Panc1 (cell line): Measurements from ENCODE around the gene OR2F2. TPM values are rescaled to one million over a fixed set of nuclear protein-coding genes. Genes with fewer than 3 reads are reported as not detected.

Experiments used
- ATAC-seq: fragments of 200-7000 bp; cut with Tn5 transposase; 2 replicates; pipeline ENCODE4 v1.9.1; 2020; ENCODE audit warnings: mild to moderate bottlenecking, moderate library complexity
- BruUV-seq: library from RNA; stranded (reverse); fragments of 400-500 nt; replicated peaks from 2 replicates; lab custom pipeline; 2021; lab: Mats Ljungman, UMichigan
- CTCF ChIA-PET: fragments of 300-600 bp; sonication (Branson Sonifier 250); formaldehyde crosslinking; loops from one replicate; lab custom pipeline; 2022; ENCODE audit warnings: antibody characterized with exemption; lab: Charles Lee
- POLR2A ChIA-PET: fragments of 300-600 bp; sonication (Branson Sonifier 250); formaldehyde crosslinking; loops from one replicate; lab custom pipeline; 2022; ENCODE audit warnings: antibody characterized with exemption; lab: Charles Lee
- DNase-seq: peaks from one replicate; pipeline ENCODE4 v3.0.0-alpha.2; 2010; ENCODE audit warnings: low read depth, low spot score
- H3K27ac ChIP-seq: 2 replicates; pipeline ENCODE4 v1.5.1; 2011; ENCODE audit warnings: mild to moderate bottlenecking, low read length, inconsistent platforms
- H3K27me3 ChIP-seq: fragments of 200-500 bp; sonication (Bioruptor generic); 2 replicates; pipeline ENCODE4 v1.6.0; 2014; ENCODE audit warnings: low read length, inconsistent platforms; ENCODE audit not compliant: control insufficient read depth, insufficient read depth
- H3K36me3 ChIP-seq: fragments of 200-500 bp; sonication (Bioruptor generic); 2 replicates; pipeline ENCODE4 v1.5.1; 2014; ENCODE audit warnings: inconsistent platforms, mild to moderate bottlenecking, low read length, moderate library complexity; ENCODE audit not compliant: control insufficient read depth, insufficient read depth
- H3K4me1 ChIP-seq: 2 replicates; pipeline ENCODE4 v1.5.1; 2011; ENCODE audit warnings: inconsistent platforms, mild to moderate bottlenecking, low read length, moderate library complexity; ENCODE audit not compliant: control insufficient read depth, insufficient read depth
- H3K4me3 ChIP-seq, 2 experiments: 2 replicates each; pipeline ENCODE4 v1.5.1; 2011 to 2012; ENCODE audit warnings: low read depth in 2 of 2, low read length in 2 of 2, mild to moderate bottlenecking in 2 of 2, inconsistent platforms in 1 of 2, moderate library complexity in 1 of 2
- H3K9me3 ChIP-seq: fragments of 200-500 bp; sonication (Bioruptor generic); 2 replicates; pipeline ENCODE4 v1.5.1; 2014; ENCODE audit warnings: low read depth, mild to moderate bottlenecking, inconsistent platforms, low read length, moderate library complexity; ENCODE audit not compliant: control insufficient read depth, insufficient read depth
- POLR2AphosphoS5 ChIP-seq: IDR thresholded peaks from 2 replicates; pipeline ENCODE4 v1.6.1; 2012; ENCODE audit warnings: mild to moderate bottlenecking, low read depth, low read length, moderate library complexity
- SIN3A ChIP-seq: IDR thresholded peaks from 2 replicates; pipeline ENCODE4 v1.6.1; 2012; ENCODE audit warnings: low read depth, mild to moderate bottlenecking, low read length, moderate library complexity, borderline replicate concordance; ENCODE audit not compliant: insufficient read depth
- TCF7L2 ChIP-seq: IDR thresholded peaks from 2 replicates; pipeline ENCODE4 v1.6.1; 2011; ENCODE audit warnings: mild to moderate bottlenecking, low read depth, low read length, inconsistent platforms
- in situ Hi-C: cut with HindIII; loops from 2 replicates; pipeline ENCODE4 v1.10.0; 2016; ENCODE audit warnings: low sequenced_read_pairs, low pct_unique_long_range_greater_than_20kb
- intact Hi-C: fragments of 100-400 bp; cut with micrococcal nuclease; formaldehyde crosslinking; loops from one replicate; pipeline ENCODE4 v1.10.0; 2022; ENCODE audit not compliant: unreplicated experiment
- total RNA-seq: library from RNA; stranded (reverse); gene quantifications from one replicate; pipeline ENCODE4 v1.2.1, GENCODE V29; 2021; ENCODE audit not compliant: unreplicated experiment
- TF ChIP-seq, protein P1 (sequence below): fragments of 450-650 bp; IDR thresholded peaks from 2 replicates; pipeline ENCODE4 v1.5.1; 2017; ENCODE audit warnings: mild to moderate bottlenecking
- TF ChIP-seq, protein P2 (sequence below), 2 experiments: IDR thresholded peaks; 2 replicates each; pipeline ENCODE4 v1.6.1; 2011 to 2012; ENCODE audit warnings: low read depth in 2 of 2, control low read depth in 1 of 2, low read length in 1 of 2, mild to moderate bottlenecking in 1 of 2, moderate library complexity in 1 of 2; ENCODE audit not compliant: insufficient read depth in 1 of 2

OR2F2 gene
- total RNA-seq, 1 experiment from 2014 or later, result not detected

DNA sequence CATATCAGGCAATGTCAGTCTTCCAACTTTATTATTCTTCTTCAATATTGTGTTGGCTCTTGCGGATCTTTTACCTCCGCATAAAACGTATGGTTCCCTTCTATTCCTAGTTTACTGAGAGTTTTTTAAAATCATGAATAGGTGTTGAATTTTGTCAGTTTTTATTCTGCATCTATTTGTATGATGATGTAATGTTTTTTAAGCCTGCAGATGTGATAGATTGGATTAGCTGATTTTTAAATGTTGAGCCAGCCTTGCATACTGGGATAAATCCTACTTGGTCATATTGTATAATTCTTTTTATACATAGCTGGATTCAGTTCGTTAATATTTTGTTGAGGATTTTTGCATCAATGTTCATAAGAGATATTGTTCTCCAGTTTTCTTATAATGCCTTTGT, 10.4 kb downstream of the OR2F2 start:
- BruUV-seq, result no TSS peak
- ATAC-seq (no peak), DNase-seq (no peak)
- in situ Hi-C loops, result no loop called here
- Histone ChIP-seq H3K36me3 (no peaks in the 10 kb centered on the region), H3K27me3 (no peaks in the 10 kb centered on the region), H3K9me3 (no peaks in the 10 kb centered on the region; the same call in 1 of the 2 replicates), H3K27ac (no peak overlapping the region), H3K4me1 (no peaks in the 10 kb centered on the region), H3K4me3 (no peak overlapping the region)
- POLR2A ChIA-PET, result no interaction called here
- TF ChIP-seq, protein P1, sequence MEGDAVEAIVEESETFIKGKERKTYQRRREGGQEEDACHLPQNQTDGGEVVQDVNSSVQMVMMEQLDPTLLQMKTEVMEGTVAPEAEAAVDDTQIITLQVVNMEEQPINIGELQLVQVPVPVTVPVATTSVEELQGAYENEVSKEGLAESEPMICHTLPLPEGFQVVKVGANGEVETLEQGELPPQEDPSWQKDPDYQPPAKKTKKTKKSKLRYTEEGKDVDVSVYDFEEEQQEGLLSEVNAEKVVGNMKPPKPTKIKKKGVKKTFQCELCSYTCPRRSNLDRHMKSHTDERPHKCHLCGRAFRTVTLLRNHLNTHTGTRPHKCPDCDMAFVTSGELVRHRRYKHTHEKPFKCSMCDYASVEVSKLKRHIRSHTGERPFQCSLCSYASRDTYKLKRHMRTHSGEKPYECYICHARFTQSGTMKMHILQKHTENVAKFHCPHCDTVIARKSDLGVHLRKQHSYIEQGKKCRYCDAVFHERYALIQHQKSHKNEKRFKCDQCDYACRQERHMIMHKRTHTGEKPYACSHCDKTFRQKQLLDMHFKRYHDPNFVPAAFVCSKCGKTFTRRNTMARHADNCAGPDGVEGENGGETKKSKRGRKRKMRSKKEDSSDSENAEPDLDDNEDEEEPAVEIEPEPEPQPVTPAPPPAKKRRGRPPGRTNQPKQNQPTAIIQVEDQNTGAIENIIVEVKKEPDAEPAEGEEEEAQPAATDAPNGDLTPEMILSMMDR, result no peak
- TF ChIP-seq SIN3A (no peak), TCF7L2 (no peak), POLR2AphosphoS5 (no peak)
- TF ChIP-seq, protein P2, sequence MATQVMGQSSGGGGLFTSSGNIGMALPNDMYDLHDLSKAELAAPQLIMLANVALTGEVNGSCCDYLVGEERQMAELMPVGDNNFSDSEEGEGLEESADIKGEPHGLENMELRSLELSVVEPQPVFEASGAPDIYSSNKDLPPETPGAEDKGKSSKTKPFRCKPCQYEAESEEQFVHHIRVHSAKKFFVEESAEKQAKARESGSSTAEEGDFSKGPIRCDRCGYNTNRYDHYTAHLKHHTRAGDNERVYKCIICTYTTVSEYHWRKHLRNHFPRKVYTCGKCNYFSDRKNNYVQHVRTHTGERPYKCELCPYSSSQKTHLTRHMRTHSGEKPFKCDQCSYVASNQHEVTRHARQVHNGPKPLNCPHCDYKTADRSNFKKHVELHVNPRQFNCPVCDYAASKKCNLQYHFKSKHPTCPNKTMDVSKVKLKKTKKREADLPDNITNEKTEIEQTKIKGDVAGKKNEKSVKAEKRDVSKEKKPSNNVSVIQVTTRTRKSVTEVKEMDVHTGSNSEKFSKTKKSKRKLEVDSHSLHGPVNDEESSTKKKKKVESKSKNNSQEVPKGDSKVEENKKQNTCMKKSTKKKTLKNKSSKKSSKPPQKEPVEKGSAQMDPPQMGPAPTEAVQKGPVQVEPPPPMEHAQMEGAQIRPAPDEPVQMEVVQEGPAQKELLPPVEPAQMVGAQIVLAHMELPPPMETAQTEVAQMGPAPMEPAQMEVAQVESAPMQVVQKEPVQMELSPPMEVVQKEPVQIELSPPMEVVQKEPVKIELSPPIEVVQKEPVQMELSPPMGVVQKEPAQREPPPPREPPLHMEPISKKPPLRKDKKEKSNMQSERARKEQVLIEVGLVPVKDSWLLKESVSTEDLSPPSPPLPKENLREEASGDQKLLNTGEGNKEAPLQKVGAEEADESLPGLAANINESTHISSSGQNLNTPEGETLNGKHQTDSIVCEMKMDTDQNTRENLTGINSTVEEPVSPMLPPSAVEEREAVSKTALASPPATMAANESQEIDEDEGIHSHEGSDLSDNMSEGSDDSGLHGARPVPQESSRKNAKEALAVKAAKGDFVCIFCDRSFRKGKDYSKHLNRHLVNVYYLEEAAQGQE (IDR thresholded peaks at IDR 0.05; ENCODE audit: insufficient read depth in 1 of 2, low read depth in 2 of 2, low read length in 1 of 2), result no peak
- intact Hi-C loops, result no loop called here
- CTCF ChIA-PET, result no interaction called here

DNA sequence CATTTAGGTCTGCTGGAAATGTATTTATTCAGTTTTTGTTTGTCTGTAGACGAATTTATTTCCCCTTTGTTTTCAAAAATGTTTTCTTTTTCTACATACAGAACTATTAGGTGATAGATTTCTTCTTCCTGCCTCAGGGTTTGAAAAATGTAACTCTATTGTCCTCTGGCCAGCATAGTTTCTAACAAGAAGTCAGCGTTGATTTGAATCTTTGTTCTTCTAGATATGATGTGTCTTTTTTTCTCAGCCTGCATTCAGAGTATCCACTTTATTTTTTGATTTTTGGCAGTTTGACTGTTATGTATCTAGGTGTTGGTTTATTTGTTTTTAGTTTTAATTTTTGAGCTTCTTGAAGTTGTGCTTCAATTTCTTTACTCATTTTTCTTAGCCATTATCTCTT, 12.1 kb downstream of the OR2F2 start:
- no peaks in the 10 kb centered on the region for H3K36me3 ChIP-seq
- DNase-seq (no peak), ATAC-seq (no peak)
- TF ChIP-seq POLR2AphosphoS5, result no peak
- no peak for TF ChIP-seq SIN3A
- TF ChIP-seq, protein P1, result no peak
- no peak for TF ChIP-seq TCF7L2
- TF ChIP-seq, protein P2 (IDR thresholded peaks at IDR 0.05; ENCODE audit: insufficient read depth in 1 of 2, low read depth in 2 of 2, low read length in 1 of 2), result no peak
- no peaks in the 10 kb centered on the region for H3K27me3 ChIP-seq
- BruUV-seq, result no TSS peak
- ChIA-PET CTCF (no interaction called here), POLR2A (interaction anchor here (0.7 kb wide), 1 partner anchor 438 kb away, joined by 3 read pairs; no protein-coding TSS in a partner anchor)
- in situ Hi-C loops (no loop called here), intact Hi-C loops (no loop called here)
- H3K27ac ChIP-seq, result no peak overlapping the region
- H3K9me3 ChIP-seq, result no peaks in the 10 kb centered on the region; the same call in 1 of the 2 replicates
- no peaks in the 10 kb centered on the region for H3K4me1 ChIP-seq
- no peak overlapping the region for H3K4me3 ChIP-seq
